AG04450 (cell line): ENCODE results near the gene RAB1B. TPM values are rescaled to one million over a fixed set of nuclear protein-coding genes. Genes with fewer than 3 reads are reported as not detected.

Experiments used
- CTCF ChIA-PET: fragments of 300-600, 350-600 bp; formaldehyde crosslinking; extraction: SDS; loops from one replicate; lab custom pipeline; 2022; ENCODE audit warnings: antibody characterized with exemption, inconsistent platforms; lab: Charles Lee
- POLR2A ChIA-PET: fragments of 350-600 bp; formaldehyde crosslinking; extraction: SDS; loops from one replicate; lab custom pipeline; 2021; ENCODE audit warnings: antibody characterized with exemption, inconsistent platforms; lab: Yijun Ruan, JAX
- DNase-seq: peaks from one replicate; pipeline ENCODE4 v3.0.0-alpha.2; 2011; ENCODE audit warnings: low read depth, low spot score
- H3K27ac ChIP-seq: one replicate; pipeline ENCODE4 v1.5.1; 2012; ENCODE audit warnings: low read depth, low read length, control low read depth
- H3K27me3 ChIP-seq: one replicate; pipeline ENCODE4 v1.6.0; 2012; ENCODE audit warnings: low read length; ENCODE audit not compliant: control insufficient read depth, insufficient read depth
- H3K4me3 ChIP-seq: 2 replicates; pipeline ENCODE4 v1.5.1; 2011; ENCODE audit warnings: mild to moderate bottlenecking, low read depth, low read length, control low read depth
- H3K9me3 ChIP-seq: 2 replicates; pipeline ENCODE4 v1.5.1; 2012; ENCODE audit warnings: low read length; ENCODE audit not compliant: control insufficient read depth, insufficient read depth
- CTCF ChIP-seq: IDR thresholded peaks from 2 replicates; pipeline ENCODE4 v1.5.1; 2011; ENCODE audit warnings: low read depth, low read length, control low read depth, inconsistent platforms
- polyA plus RNA-seq: library from polyadenylated mRNA; depleted of rRNA; stranded (reverse); fragments of >200 nt; gene quantifications from 2 replicates; pipeline ENCODE4 v1.2.3, GENCODE V29; 2011

RAB1B gene
- polyA plus RNA-seq, 1 experiment = 127 TPM

GRCh38 chr11:66277471-66278362 is 9.3 kb downstream of the RAB1B start, which contains the start of gene CNIH2:
Gene CNIH2 (plus strand): TSS chr11:66278175. CDS start chr11:66278457, 282 bp downstream.
- Histone ChIP-seq H3K9me3 (no peaks in the 10 kb centered on the region; the same call in 1 of the 2 replicates), H3K27me3 (no peaks in the 10 kb centered on the region), H3K4me3 (peak within 1 kb of the TSS; percentile 44), H3K27ac (no peak within 1 kb of the TSS)
- DNase-seq = no peak
- ChIA-PET CTCF (no interaction called here), POLR2A (interaction anchor here (0.7 to 0.9 kb wide), 2 partner anchors 9 to 10 kb away, joined by 3 read pairs; no protein-coding TSS in a partner anchor)
- no peak for TF ChIP-seq CTCF

GRCh38 chr11:66278363-66279091 is 10.1 kb downstream of the RAB1B start:
- DNase-seq = no peak
- POLR2A ChIA-PET = interaction anchor here (0.6 to 1.3 kb wide), 2 partner anchors 9 to 10 kb away, joined by 3 to 4 read pairs; partner anchors contain the start of gene YIF1A
- no peak overlapping the region for H3K27ac ChIP-seq
- CTCF ChIA-PET = interaction anchor here (0.6 kb wide), 1 partner anchor 19 kb away, joined by 3 read pairs; no protein-coding TSS in a partner anchor
- no peaks in the 10 kb centered on the region for H3K27me3 ChIP-seq
- H3K4me3 ChIP-seq = peak overlapping the region; percentile 44
- H3K9me3 ChIP-seq = no peaks in the 10 kb centered on the region; the same call in 1 of the 2 replicates
- no peak for TF ChIP-seq CTCF

GRCh38 chr11:66279092-66279734 is 10.8 kb downstream of the RAB1B start:
- Histone ChIP-seq H3K9me3 (no peaks in the 10 kb centered on the region; the same call in 1 of the 2 replicates), H3K27me3 (no peaks in the 10 kb centered on the region), H3K4me3 (no peak overlapping the region), H3K27ac (no peak overlapping the region)
- POLR2A ChIA-PET = interaction anchor here (0.6 to 1.3 kb wide), 2 partner anchors 9 to 10 kb away, joined by 3 to 4 read pairs; partner anchors contain the start of gene YIF1A
- CTCF ChIA-PET = interaction anchor here (0.6 kb wide), 1 partner anchor 20 kb away, joined by 3 read pairs; no protein-coding TSS in a partner anchor
- TF ChIP-seq CTCF = no peak
- no peak for DNase-seq

- Histone ChIP-seq H3K27me3 (no peaks in the 10 kb centered on the region), H3K4me3 (no peak overlapping the region), H3K27ac (no peak overlapping the region), H3K9me3 (no peaks in the 10 kb centered on the region; the same call in 1 of the 2 replicates)
- CTCF ChIA-PET = interaction anchor here (0.5 to 3.7 kb wide), 4 partner anchors 8 to 58 kb away, joined by 5 to 18 read pairs (median 7); partner anchors contain the start of genes CD248 and RAB1B
- POLR2A ChIA-PET = interaction anchor here (0.7 to 1.2 kb wide), 3 partner anchors 8 to 13 kb away, joined by 3 to 4 read pairs (median 4); partner anchors contain the start of gene YIF1A
- no peak for DNase-seq
- TF ChIP-seq CTCF = no peak
Observed at GRCh38 chr11:66280428-66280827, 12.0 kb downstream of the RAB1B start.
